MCF 10A (cell line): ENCODE data around the gene NPPC. TPM values are rescaled to one million over a fixed set of nuclear protein-coding genes. Genes with fewer than 3 reads are reported as not detected.

ENCODE experiments used
- BruUV-seq: library from RNA; stranded (reverse); fragments of 400-500 nt; replicated peaks from 2 replicates; lab custom pipeline; 2021; lab: Mats Ljungman, UMichigan
- CTCF ChIA-PET: fragments of 300-600 bp; sonication (Branson Sonifier 250); formaldehyde crosslinking; extraction: SDS; loops from one replicate; lab custom pipeline; 2021; ENCODE audit warnings: antibody characterized with exemption, inconsistent platforms; lab: Yijun Ruan, JAX
- POLR2A ChIA-PET: fragments of 300-600, 350-650 bp; sonication (Branson Sonifier 250); formaldehyde crosslinking; extraction: SDS; loops from one replicate; lab custom pipeline; 2020; ENCODE audit warnings: antibody characterized with exemption, inconsistent platforms; lab: Yijun Ruan, JAX
- DNase-seq: peaks from one replicate; pipeline ENCODE4 v3.0.0-alpha.2; 2018; ENCODE audit not compliant: unreplicated experiment
- H3K27ac Mint-ChIP-seq: one replicate; pipeline ENCODE4 v1.8.0; 2022; ENCODE audit warnings: mild to moderate bottlenecking, low read depth, mixed read lengths; ENCODE audit not compliant: unreplicated experiment
- H3K27me3 Mint-ChIP-seq: one replicate; pipeline ENCODE4 v1.8.0; 2022; ENCODE audit warnings: mixed read lengths; ENCODE audit not compliant: insufficient read depth, unreplicated experiment
- H3K36me3 Mint-ChIP-seq: one replicate; pipeline ENCODE4 v1.8.0; 2022; ENCODE audit warnings: mild to moderate bottlenecking, moderate library complexity, mixed read lengths; ENCODE audit not compliant: insufficient read depth, unreplicated experiment
- H3K4me1 Mint-ChIP-seq: one replicate; pipeline ENCODE4 v1.8.0; 2022; ENCODE audit warnings: mixed read lengths; ENCODE audit not compliant: insufficient read depth, unreplicated experiment
- H3K4me3 Mint-ChIP-seq: one replicate; pipeline ENCODE4 v1.8.0; 2022; ENCODE audit warnings: mild to moderate bottlenecking, moderate library complexity, mixed read lengths; ENCODE audit not compliant: unreplicated experiment
- H3K9me3 Mint-ChIP-seq: one replicate; pipeline ENCODE4 v1.8.0; 2022; ENCODE audit warnings: mixed read lengths; ENCODE audit not compliant: unreplicated experiment
- intact Hi-C: fragments of 100-400 bp; cut with micrococcal nuclease; formaldehyde crosslinking; loops from 2 replicates; pipeline ENCODE4 v1.14.1; 2022
- total RNA-seq: library from RNA; stranded (reverse); gene quantifications from 2 replicates; pipeline ENCODE4 v1.2.3, GENCODE V29; 2022
- TF ChIP-seq, protein P1 (sequence below): fragments of 200-600 bp; IDR thresholded peaks from one replicate; pipeline ENCODE4 v1.8.0; 2022; ENCODE audit warnings: antibody characterized with exemption, mild to moderate bottlenecking; ENCODE audit not compliant: unreplicated experiment

NPPC gene
- total RNA-seq, 1 experiment from 2014 or later, result not detected

DNA sequence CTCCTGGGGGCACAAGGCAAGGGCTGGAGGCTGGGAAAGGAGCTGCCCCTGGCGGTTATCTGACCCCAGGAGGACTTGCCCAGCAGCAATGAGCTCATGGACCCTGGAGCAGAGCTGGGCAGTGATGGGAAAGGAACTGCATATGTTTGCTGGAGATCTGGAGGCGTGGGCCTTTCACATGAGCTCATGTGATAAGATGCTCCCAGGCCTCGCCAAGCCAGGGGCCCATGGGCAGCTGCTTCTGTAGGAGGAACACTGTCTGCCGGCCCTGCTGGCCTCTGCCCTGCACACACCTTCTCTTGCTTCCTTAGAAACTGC is 9.0 kb upstream of the NPPC start:
- intact Hi-C loops, result no loop called here
- ChIA-PET CTCF (interaction anchor here (0.6 to 1.4 kb wide), 4 partner anchors 10 to 390 kb away, joined by 3 to 7 read pairs (median 4); no protein-coding TSS in a partner anchor), POLR2A (interaction anchor here (0.8 kb wide), 1 partner anchor 26 kb away, joined by 3 read pairs; the partner anchor contains the start of gene DIS3L2)
- no peak for DNase-seq
- H3K4me3 Mint-ChIP-seq, result no peak overlapping the region
- no peak overlapping the region for H3K27ac Mint-ChIP-seq
- no peaks in the 10 kb centered on the region for H3K27me3 Mint-ChIP-seq
- BruUV-seq, result no TSS peak
- no peaks in the 10 kb centered on the region for H3K36me3 Mint-ChIP-seq
- H3K9me3 Mint-ChIP-seq, result no peaks in the 10 kb centered on the region
- H3K4me1 Mint-ChIP-seq, result no peaks in the 10 kb centered on the region
- TF ChIP-seq, protein P1, sequence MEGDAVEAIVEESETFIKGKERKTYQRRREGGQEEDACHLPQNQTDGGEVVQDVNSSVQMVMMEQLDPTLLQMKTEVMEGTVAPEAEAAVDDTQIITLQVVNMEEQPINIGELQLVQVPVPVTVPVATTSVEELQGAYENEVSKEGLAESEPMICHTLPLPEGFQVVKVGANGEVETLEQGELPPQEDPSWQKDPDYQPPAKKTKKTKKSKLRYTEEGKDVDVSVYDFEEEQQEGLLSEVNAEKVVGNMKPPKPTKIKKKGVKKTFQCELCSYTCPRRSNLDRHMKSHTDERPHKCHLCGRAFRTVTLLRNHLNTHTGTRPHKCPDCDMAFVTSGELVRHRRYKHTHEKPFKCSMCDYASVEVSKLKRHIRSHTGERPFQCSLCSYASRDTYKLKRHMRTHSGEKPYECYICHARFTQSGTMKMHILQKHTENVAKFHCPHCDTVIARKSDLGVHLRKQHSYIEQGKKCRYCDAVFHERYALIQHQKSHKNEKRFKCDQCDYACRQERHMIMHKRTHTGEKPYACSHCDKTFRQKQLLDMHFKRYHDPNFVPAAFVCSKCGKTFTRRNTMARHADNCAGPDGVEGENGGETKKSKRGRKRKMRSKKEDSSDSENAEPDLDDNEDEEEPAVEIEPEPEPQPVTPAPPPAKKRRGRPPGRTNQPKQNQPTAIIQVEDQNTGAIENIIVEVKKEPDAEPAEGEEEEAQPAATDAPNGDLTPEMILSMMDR, result no peak

DNA sequence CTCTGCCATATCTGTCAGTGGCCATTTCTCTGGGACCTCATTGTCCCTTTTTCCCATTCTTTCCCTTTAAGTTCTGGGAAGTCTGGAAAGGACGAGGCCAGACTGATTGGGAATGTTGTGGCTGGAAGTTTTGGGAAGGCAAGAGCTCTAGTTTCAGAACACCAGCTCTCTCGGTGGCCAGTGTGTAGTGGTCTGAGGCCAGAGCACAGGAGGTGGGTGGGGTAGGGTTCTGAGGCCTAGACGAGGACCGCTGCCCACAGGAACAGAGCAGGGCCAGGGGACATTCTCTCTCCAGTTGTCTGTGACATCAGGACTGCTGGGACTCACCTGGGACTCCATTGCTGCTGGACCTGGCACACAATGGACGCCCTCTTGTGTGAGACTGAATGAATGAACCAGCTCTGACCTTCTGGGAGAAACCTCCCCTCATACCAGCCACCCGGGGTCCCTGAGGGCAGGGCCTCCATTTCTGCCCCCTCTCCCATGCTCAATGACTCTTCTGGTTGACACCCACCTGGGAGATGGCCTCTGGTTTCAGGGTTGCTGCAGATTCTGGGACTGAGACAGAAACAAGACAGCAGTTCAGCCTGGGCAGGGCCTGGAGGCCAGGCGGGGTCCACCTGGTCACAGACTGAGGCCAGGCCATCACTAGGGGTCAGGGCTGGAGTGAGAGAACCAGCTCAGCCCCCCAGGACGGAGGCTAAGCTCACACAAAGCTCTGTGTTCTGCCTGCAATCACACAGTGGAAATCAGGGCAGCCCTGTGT is 8.4 kb upstream of the NPPC start:
- no peak overlapping the region for H3K4me3 Mint-ChIP-seq
- no peaks in the 10 kb centered on the region for H3K36me3 Mint-ChIP-seq
- no peak for DNase-seq
- intact Hi-C loops, result no loop called here
- ChIA-PET POLR2A (interaction anchor here (0.8 kb wide), 1 partner anchor 27 kb away, joined by 3 read pairs; the partner anchor contains the start of gene DIS3L2), CTCF (interaction anchor here (0.6 to 1.4 kb wide), 4 partner anchors 10 to 309 kb away, joined by 3 to 7 read pairs (median 4); no protein-coding TSS in a partner anchor)
- TF ChIP-seq, protein P1, result no peak
- no peaks in the 10 kb centered on the region for H3K4me1 Mint-ChIP-seq
- H3K27ac Mint-ChIP-seq, result no peak overlapping the region
- BruUV-seq, result no TSS peak
- H3K9me3 Mint-ChIP-seq, result no peaks in the 10 kb centered on the region
- H3K27me3 Mint-ChIP-seq, result peaks cover 2% of the 10 kb centered on the region

DNA sequence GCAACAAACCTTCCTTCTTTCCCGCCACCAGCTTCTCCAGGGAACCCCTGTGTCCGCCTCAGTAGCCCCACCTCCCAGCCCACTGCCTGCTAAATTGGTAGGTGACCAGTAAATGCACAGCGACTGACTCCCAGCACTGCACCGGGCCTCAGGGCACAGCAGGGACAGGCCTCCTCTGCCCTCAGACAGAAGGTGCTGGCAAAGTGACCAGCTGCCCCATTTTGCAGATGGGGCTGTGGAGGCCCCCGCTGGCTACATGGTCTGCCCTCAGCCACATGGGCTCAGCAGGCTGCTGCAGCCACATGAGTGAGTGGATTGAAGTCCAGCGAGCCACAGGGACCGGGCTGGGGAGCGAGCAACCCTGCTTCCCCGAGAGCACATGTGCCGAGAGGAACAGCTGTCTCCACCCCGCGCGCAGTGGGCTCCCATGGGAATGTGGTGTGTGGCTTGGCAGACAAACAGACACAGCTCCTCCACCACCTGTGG is 7.8 kb upstream of the NPPC start:
- no peak for DNase-seq
- CTCF ChIA-PET, result interaction anchor here (0.6 to 1.4 kb wide), 2 partner anchors 9 to 310 kb away, joined by 3 to 4 read pairs; no protein-coding TSS in a partner anchor
- POLR2A ChIA-PET, result no interaction called here
- Mint-ChIP-seq H3K4me1 (no peaks in the 10 kb centered on the region), H3K36me3 (no peaks in the 10 kb centered on the region), H3K27ac (no peak overlapping the region), H3K9me3 (no peaks in the 10 kb centered on the region), H3K27me3 (peaks cover 9% of the 10 kb centered on the region), H3K4me3 (no peak overlapping the region)
- BruUV-seq, result no TSS peak
- TF ChIP-seq, protein P1, result no peak
- intact Hi-C loops, result no loop called here
